AG09309 (cell line): Measurements from ENCODE around the gene CNPY2.
"Not testable (repeated sequence)": the region's sequence is repeated elsewhere in the genome, so short reads cannot be mapped to it uniquely, and the experiment has no call there.

ENCODE experiments used
- DNase-seq: peaks from one replicate; pipeline ENCODE4 v3.0.0-alpha.2; 2010; ENCODE audit warnings: low read depth
- H3K4me3 ChIP-seq: 2 replicates; pipeline ENCODE4 v1.5.1; 2011; ENCODE audit warnings: mild to moderate bottlenecking, low read depth, low read length, moderate library complexity; ENCODE audit not compliant: control insufficient read depth
- CTCF ChIP-seq: IDR thresholded peaks from 2 replicates; pipeline ENCODE4 v1.5.1; 2011; ENCODE audit warnings: mild to moderate bottlenecking, low read depth, low read length, inconsistent platforms; ENCODE audit not compliant: insufficient read depth, control insufficient read depth; ENCODE audit errors: missing control alignments

Gene CNPY2

GRCh38 chr12:56297400-56297799 lies 18.4 kb downstream of the CNPY2 start:
- no peak for TF ChIP-seq CTCF
- DNase-seq, result no peak
- H3K4me3 ChIP-seq, result no peak overlapping the region

GRCh38 chr12:56296295-56296694 lies 19.5 kb downstream of the CNPY2 start:
- no peak for TF ChIP-seq CTCF
- H3K4me3 ChIP-seq, result no peak overlapping the region
- DNase-seq, result no peak

GRCh38 chr12:56293795-56294194 lies 22.0 kb downstream of the CNPY2 start:
- TF ChIP-seq CTCF, result no peak
- DNase-seq, result no peak
- no peak overlapping the region for H3K4me3 ChIP-seq

- no peak for DNase-seq
- H3K4me3 ChIP-seq, result no peak overlapping the region
- TF ChIP-seq CTCF, result no peak
These were observed 26.9 kb downstream of the CNPY2 start for GRCh38 chr12:56288705-56289387.

GRCh38 chr12:56286044-56286830 lies 29.6 kb downstream of the CNPY2 start:
- H3K4me3 ChIP-seq, result no peak overlapping the region
- no peak for DNase-seq
- no peak for TF ChIP-seq CTCF

- not testable (repeated sequence) for H3K4me3 ChIP-seq, DNase-seq
These were observed 31.5 kb downstream of the CNPY2 start for GRCh38 chr12:56284263-56284662.

GRCh38 chr12:56282579-56282978 lies 33.2 kb downstream of the CNPY2 start:
- no peak overlapping the region for H3K4me3 ChIP-seq
- no peak for TF ChIP-seq CTCF
- no peak for DNase-seq
